Fibroblast of pulmonary artery (primary cell): Measurements from ENCODE around the gene SOX18.

Experiments used
- DNase-seq: peaks from one replicate; pipeline ENCODE4 v3.0.0-alpha.2; 2010; ENCODE audit warnings: low read depth
- H3K4me3 ChIP-seq: replicated peaks from 2 replicates; pipeline ENCODE4 v1.5.1; 2011; ENCODE audit warnings: low read depth, mild to moderate bottlenecking, control low read depth, low read length, moderate library complexity
- TF ChIP-seq, protein P1 (sequence below): IDR thresholded peaks from 2 replicates; pipeline ENCODE4 v1.5.1; 2011; ENCODE audit warnings: mild to moderate bottlenecking, control low read depth, low read length, inconsistent platforms; ENCODE audit errors: missing control alignments

Gene SOX18

DNA sequence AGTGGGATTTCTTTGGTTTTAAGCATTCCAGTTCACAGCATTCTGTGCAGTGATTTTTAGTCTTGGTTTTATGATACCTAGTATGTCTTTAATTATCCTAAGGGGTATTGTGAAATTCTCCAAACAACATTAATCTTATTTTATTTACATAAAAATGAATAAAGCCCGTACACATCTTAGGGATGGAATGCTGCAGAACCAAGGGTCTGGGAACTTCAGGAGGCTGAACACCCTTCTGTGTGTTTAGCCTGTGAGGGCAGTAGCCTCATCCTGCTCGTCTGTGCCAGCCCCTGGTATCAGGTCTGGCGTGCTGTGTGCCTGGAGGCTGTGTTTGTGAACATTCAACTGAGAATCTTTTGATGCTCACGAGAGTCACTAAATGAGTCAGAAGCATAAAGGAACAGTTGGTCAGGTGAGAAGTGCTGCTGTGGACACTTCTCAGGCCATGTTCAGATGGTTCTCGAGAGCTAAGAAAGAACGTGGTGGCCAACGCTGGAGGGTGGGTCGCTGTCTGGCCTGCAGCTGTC, 38.7 kb downstream of the SOX18 start:
- H3K4me3 ChIP-seq, result no peak overlapping the region
- TF ChIP-seq, protein P1, sequence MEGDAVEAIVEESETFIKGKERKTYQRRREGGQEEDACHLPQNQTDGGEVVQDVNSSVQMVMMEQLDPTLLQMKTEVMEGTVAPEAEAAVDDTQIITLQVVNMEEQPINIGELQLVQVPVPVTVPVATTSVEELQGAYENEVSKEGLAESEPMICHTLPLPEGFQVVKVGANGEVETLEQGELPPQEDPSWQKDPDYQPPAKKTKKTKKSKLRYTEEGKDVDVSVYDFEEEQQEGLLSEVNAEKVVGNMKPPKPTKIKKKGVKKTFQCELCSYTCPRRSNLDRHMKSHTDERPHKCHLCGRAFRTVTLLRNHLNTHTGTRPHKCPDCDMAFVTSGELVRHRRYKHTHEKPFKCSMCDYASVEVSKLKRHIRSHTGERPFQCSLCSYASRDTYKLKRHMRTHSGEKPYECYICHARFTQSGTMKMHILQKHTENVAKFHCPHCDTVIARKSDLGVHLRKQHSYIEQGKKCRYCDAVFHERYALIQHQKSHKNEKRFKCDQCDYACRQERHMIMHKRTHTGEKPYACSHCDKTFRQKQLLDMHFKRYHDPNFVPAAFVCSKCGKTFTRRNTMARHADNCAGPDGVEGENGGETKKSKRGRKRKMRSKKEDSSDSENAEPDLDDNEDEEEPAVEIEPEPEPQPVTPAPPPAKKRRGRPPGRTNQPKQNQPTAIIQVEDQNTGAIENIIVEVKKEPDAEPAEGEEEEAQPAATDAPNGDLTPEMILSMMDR, result no peak
- no peak for DNase-seq

DNA sequence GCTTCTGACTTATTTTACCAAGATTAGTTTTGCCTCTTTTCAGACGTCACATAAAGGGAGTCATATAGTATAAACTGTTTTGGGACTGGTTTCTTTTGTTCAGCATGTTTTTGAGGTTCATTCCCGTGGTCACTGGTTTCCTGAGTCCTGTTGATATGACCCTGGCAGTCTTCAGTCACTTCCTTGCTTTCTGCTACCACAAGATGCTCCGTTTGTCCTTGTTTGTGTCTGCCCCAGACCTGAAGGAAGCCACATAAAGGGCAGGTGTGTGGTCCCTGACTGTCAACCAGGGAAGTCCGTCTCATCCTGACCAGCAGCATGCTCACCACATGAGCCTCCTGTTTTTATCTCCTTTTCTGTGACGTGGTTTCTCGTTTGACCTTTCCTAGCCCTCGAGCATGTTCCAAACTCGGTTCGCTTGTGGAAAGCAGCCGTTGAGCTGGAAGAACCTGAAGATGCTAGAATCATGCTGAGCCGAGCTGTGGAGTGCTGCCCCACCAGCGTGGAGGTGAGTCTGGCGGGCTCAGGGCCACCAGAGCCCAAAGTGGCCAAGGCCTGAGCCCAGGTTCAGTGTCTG, 39.5 kb downstream of the SOX18 start:
- DNase-seq, result no peak
- TF ChIP-seq, protein P1, result no peak
- no peak overlapping the region for H3K4me3 ChIP-seq

DNA sequence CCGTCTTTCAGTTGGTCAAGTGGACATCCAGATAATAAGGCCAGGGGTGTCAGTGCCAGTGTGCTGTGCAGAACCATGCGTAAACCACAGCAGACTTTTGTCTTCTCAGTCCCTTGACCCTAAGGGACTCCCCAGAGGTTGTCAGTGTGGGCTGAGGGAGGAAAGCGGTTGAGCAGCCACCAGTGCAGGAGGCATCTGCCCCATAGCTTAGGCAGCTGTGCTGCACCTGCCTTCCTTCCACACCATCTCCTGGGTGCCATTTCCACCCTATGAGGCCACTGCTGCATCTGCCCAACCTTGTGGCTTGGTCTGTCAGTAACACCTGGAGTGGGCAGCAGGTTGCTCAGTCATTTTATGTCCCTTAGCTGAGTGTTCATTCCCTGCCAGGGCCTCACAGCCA, 42.5 kb downstream of the SOX18 start:
- TF ChIP-seq, protein P1, result no peak
- H3K4me3 ChIP-seq, result no peak overlapping the region
- DNase-seq, result no peak

DNA sequence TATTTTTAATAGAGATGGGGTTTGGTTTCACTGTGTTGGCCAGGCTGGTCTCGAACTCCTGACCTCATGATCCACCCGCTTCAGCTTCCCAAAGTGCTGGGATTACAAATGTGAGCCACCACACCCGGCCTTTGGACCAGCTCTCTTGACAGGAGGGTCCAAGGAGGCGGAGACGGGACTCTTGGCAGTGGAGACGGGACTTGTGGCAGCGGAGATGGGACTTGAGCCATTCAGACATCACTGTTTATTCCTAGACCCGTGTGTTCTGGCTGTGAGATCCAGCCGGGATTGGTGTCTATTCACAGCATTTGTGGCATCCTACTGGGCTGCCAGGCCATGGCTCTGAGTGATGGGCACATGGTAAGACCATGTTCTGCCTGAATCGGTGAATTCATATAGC, 42.9 kb downstream of the SOX18 start:
- no peak for DNase-seq
- TF ChIP-seq, protein P1, result no peak
- no peak overlapping the region for H3K4me3 ChIP-seq

DNA sequence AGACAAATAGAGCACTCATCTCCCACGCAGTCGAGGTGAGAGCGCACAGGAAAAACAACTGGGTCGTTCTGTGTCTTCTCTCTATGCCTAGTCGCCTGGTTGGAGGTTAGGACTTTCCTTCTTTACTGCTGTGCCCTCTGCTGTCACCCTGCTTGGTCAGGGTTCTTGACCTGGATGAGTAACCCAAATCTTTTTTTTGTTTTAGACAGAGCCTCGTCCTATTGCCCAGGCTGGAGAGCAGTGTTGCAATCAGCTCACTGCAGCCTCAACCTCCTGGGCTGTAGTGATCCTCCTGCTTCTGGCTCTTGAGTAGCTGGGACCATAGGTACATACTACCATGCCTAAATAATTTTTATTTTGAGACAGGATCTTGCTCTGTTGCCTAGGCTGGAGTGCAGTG, 44.0 kb downstream of the SOX18 start:
- TF ChIP-seq, protein P1, result no peak
- H3K4me3 ChIP-seq, result no peak overlapping the region
- DNase-seq, result no peak

DNA sequence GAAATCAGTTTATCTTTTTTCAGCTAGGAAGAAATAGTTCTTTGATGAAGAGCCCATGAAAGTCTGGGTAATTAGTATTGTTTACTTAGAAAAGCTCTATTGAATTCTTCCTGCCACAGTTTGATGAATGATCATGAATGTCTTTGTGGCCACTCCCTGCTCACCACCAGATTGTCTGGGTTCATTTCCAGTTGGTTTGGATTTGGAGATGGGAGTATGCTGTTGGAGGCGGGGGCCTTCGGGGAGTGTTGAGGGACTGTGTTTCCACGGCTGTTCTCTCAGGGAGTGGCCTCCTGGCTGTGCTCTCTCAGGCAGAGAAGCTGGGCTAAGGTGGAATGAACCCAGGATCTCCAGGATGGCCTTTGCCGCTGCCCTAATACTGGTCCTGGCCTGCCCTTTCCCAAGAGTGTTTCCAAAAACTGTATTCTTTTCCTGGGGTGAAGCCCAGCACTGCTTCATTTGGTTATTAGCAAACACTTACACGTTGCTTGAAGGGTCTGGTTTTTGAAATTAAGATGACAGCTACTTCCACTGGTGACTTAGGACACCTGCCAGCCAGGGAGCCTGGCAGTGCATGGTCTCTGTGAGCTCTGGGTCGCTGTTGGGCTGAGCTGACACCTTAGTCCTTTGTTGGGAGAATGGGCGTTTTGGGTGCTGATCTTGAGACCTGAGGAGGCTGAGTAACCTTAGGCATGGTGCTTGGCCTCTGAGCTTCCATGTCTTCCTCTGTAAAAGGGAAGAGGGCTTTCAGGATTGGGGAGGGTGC, 45.3 kb downstream of the SOX18 start:
- no peak overlapping the region for H3K4me3 ChIP-seq
- no peak for DNase-seq
- TF ChIP-seq, protein P1, result no peak
